ENCODE results near the gene RBM12.
"Not testable (repeated sequence)": the region's sequence is repeated elsewhere in the genome, so short reads cannot be mapped to it uniquely, and the experiment has no call there.

RBM12 gene

DNA sequence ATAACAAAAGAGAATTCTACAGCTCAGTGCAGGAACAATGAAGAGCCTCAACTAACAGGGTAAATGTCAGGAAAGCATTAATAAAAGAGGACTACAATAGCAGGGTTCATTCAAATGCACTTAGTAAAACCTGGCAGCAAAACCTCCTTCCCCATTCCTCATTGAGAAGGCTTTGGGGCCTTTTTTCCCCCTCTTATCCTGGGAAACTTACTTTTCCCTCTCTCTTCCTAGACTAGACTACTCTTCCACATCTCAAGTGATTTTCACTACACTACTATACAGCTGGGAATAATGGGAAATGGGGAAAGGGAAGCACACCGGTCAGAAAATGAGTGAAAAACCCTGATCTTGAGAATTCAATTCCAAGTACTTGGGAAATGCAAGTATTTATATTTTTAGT lies 44.6 kb upstream of the RBM12 start:
- peaks cover 4% of the 10 kb centered on the region for H3K4me1 ChIP-seq (ENCODE audit: control insufficient read depth, insufficient read depth, low read length)
- no peaks in the 10 kb centered on the region for H3K9me3 ChIP-seq (ENCODE audit: control insufficient read depth, insufficient read depth, low read depth, low read length)
- TF ChIP-seq, protein P1, sequence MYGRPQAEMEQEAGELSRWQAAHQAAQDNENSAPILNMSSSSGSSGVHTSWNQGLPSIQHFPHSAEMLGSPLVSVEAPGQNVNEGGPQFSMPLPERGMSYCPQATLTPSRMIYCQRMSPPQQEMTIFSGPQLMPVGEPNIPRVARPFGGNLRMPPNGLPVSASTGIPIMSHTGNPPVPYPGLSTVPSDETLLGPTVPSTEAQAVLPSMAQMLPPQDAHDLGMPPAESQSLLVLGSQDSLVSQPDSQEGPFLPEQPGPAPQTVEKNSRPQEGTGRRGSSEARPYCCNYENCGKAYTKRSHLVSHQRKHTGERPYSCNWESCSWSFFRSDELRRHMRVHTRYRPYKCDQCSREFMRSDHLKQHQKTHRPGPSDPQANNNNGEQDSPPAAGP (tag by site-specific recombination; IDR thresholded peaks at IDR 0.05) = no peak
- no peak for TF ChIP-seq ZNF362 (tag by site-specific recombination; IDR thresholded peaks at IDR 0.05)
- TF ChIP-seq SP2 (tag by site-specific recombination; IDR thresholded peaks at IDR 0.05) = no peak
- peak; percentile 95 for TF ChIP-seq PRDM1 (tag by site-specific recombination; IDR thresholded peaks at IDR 0.05)
- TF ChIP-seq IKZF3 (tag by site-specific recombination; IDR thresholded peaks at IDR 0.05) = peak; percentile 42; the same call in 1 of the 2 replicates
- no peak for TF ChIP-seq ZNF23 (tag by site-specific recombination; IDR thresholded peaks at IDR 0.05; ENCODE audit: borderline replicate concordance)
- TF ChIP-seq ZNF48 (tag by site-specific recombination; IDR thresholded peaks at IDR 0.05) = no peak
- TF ChIP-seq ZNF394 (tag by site-specific recombination; IDR thresholded peaks at IDR 0.05; ENCODE audit: borderline replicate concordance) = no peak
- H3K27ac ChIP-seq (ENCODE audit: extremely low read depth, low read depth, low read length) = no peak overlapping the region
- CTCF ChIA-PET = no interaction called here
- POLR2A ChIA-PET = no interaction called here
- H3K4me3 ChIP-seq (ENCODE audit: low read depth, low read length) = no peak overlapping the region
- H3K36me3 ChIP-seq (ENCODE audit: control insufficient read depth in 2 of 2, insufficient read depth in 1 of 2, low read length in 2 of 2) = peaks cover 80 to 97% of the 10 kb centered on the region in 2 experiments

GRCh38 chr20:35708502-35708901 lies 43.8 kb upstream of the RBM12 start:
- CTCF ChIA-PET = no interaction called here

GRCh38 chr20:35706591-35707529 lies 42.2 kb upstream of the RBM12 start:
- ChIA-PET CTCF (interaction anchor here (0.6 to 1.6 kb wide), 3 partner anchors 177 to 1210 kb away, joined by 3 to 4 read pairs (median 3); no protein-coding TSS in a partner anchor), POLR2A (interaction anchor here (0.7 to 1.7 kb wide), 4 partner anchors 7 to 35 kb away, joined by 3 to 7 read pairs (median 6); partner anchors contain the start of genes NFS1, RBM39 and ROMO1)
- not testable (repeated sequence) for H3K4me1 ChIP-seq (ENCODE audit: control insufficient read depth, insufficient read depth, low read length); H3K9me3 ChIP-seq (ENCODE audit: control insufficient read depth, insufficient read depth, low read depth, low read length); H3K4me3 ChIP-seq (ENCODE audit: low read depth, low read length); H3K27ac ChIP-seq (ENCODE audit: extremely low read depth, low read depth, low read length)
- TF ChIP-seq ZNF362 (tag by site-specific recombination; IDR thresholded peaks at IDR 0.05) = peak; percentile 58; the same call in 1 of the 2 replicates
- TF ChIP-seq, protein P2, sequence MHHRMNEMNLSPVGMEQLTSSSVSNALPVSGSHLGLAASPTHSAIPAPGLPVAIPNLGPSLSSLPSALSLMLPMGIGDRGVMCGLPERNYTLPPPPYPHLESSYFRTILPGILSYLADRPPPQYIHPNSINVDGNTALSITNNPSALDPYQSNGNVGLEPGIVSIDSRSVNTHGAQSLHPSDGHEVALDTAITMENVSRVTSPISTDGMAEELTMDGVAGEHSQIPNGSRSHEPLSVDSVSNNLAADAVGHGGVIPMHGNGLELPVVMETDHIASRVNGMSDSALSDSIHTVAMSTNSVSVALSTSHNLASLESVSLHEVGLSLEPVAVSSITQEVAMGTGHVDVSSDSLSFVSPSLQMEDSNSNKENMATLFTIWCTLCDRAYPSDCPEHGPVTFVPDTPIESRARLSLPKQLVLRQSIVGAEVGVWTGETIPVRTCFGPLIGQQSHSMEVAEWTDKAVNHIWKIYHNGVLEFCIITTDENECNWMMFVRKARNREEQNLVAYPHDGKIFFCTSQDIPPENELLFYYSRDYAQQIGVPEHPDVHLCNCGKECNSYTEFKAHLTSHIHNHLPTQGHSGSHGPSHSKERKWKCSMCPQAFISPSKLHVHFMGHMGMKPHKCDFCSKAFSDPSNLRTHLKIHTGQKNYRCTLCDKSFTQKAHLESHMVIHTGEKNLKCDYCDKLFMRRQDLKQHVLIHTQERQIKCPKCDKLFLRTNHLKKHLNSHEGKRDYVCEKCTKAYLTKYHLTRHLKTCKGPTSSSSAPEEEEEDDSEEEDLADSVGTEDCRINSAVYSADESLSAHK (tag by site-specific recombination; IDR thresholded peaks at IDR 0.05) = peak; percentile 96
- peaks cover 60 to 100% of the 10 kb centered on the region in 2 experiments for H3K36me3 ChIP-seq (ENCODE audit: control insufficient read depth in 2 of 2, insufficient read depth in 1 of 2, low read length in 2 of 2)

More at GRCh38 chr20:35708502-35708901, 43.8 kb upstream of the RBM12 start:
- Histone ChIP-seq H3K9me3 (ENCODE audit: control insufficient read depth, insufficient read depth, low read depth, low read length) (no peaks in the 10 kb centered on the region), H3K4me3 (ENCODE audit: low read depth, low read length) (no peak overlapping the region), H3K36me3 (ENCODE audit: control insufficient read depth in 2 of 2, insufficient read depth in 1 of 2, low read length in 2 of 2) (peaks cover 76 to 97% of the 10 kb centered on the region in 2 experiments), H3K4me1 (ENCODE audit: control insufficient read depth, insufficient read depth, low read length) (peaks cover 4% of the 10 kb centered on the region), H3K27ac (ENCODE audit: extremely low read depth, low read depth, low read length) (no peak overlapping the region)
- POLR2A ChIA-PET = interaction anchor here (0.5 to 1.7 kb wide), 3 partner anchors 9 to 86 kb away, joined by 3 to 7 read pairs (median 5); partner anchors contain the start of genes NFS1 and ROMO1
- TF ChIP-seq, protein P3, sequence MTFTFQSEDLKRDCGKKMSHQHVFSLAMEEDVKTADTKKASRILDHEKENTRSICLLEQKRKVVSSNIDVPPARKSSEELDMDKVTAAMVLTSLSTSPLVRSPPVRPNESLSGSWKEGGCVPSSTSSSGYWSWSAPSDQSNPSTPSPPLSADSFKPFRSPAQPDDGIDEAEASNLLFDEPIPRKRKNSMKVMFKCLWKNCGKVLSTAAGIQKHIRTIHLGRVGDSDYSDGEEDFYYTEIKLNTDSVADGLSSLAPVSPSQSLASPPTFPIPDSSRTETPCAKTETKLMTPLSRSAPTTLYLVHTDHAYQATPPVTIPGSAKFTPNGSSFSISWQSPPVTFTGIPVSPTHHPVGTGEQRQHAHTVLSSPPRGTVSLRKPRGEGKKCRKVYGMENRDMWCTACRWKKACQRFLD (tag by site-specific recombination; IDR thresholded peaks at IDR 0.05) = no peak
- TF ChIP-seq SP7 (tag by site-specific recombination; IDR thresholded peaks at IDR 0.05) (0 out of 2 replicates have a peak, but pooled peaks have one; percentile 23), ZNF366 (tag by site-specific recombination; conservative IDR thresholded peaks at IDR 0.05) (no peak), ZNF184 (tag by site-specific recombination; IDR thresholded peaks at IDR 0.05) (no peak), ZNF292 (tag by site-specific recombination; IDR thresholded peaks at IDR 0.05; ENCODE audit: borderline replicate concordance, low read depth) (no peak), ZNF350 (tag by site-specific recombination; IDR thresholded peaks at IDR 0.05) (no peak)

All from HEK293 (cell line).